HG03039 (cell line): Measurements from ENCODE around the gene TTYH3.
"Not testable (repeated sequence)": the region's sequence is repeated elsewhere in the genome, so short reads cannot be mapped to it uniquely, and the experiment has no call there.

Experiments
- ATAC-seq: cut with Tn5 transposase; IDR thresholded peaks from one replicate; pipeline ENCODE4 v1.9.1; 2021; ENCODE audit warnings: mild to moderate bottlenecking, moderate library complexity; ENCODE audit not compliant: unreplicated experiment

The TTYH3 gene

GRCh38 chr7:2631946-2632732 lies at the start of gene TTYH3:
TTYH3 (plus strand) TSS chr7:2631986; CDS start chr7:2632156, 170 bp downstream.
- ATAC-seq = peak; percentile 22

DNA sequence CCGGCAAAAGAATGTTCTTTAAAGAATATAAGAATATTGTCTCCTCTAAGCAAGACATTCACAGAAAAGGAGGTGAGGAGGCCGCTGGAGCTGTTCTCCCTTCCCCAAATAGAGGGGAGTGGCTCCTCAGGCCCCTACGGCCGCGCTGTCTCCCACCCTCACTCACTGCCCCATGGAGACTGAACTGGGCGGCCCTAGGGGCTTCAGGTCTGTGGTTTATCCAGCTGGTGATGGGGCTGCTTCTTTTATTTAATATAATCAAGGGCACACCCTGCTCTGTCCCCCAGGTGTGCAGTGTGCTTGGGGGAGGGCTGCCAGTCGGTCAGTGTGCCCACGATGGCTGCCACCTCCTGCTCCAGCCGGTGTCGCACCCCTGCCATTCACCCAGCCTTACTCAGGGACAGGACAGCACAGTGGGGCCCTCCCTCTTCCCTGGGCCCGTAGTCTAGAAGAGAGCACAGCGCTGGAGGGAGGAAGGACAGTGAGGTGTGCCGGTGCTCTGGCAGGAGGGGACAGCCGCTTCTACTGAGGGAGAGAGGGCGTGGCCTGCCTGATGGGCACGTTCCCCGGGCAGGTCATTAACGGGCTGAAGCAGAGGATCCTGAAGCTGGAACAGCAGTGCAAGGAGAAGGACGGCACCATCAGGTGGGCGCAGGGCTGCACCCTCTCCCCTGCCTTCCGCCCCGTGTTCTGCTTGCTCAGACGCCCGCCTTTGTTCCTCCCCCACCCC lies 49.6 kb upstream of the TTYH3 start:
- no peak for ATAC-seq

- ATAC-seq = no peak
Measured at GRCh38 chr7:2583798-2584580, 47.8 kb upstream of the TTYH3 start.

DNA sequence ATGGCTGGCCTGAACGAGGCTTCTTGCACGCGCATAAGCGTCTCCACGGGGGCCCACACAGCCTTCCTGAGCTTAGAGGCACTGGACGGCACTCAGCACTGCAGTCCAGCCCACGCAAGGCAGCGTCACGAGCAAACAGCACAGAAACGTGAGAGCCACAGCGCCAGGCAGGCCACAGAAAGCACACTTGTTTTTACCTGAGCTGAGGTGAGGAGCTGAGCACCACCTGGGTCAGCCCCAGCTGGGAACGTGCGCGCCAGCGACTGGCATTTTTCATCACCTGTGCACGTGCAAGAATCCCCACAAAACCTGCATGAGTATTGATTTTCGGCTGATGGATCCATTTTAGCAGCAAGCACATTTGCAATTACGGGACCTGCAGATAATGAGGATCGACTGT lies 46.3 kb upstream of the TTYH3 start:
- ATAC-seq = no peak

DNA sequence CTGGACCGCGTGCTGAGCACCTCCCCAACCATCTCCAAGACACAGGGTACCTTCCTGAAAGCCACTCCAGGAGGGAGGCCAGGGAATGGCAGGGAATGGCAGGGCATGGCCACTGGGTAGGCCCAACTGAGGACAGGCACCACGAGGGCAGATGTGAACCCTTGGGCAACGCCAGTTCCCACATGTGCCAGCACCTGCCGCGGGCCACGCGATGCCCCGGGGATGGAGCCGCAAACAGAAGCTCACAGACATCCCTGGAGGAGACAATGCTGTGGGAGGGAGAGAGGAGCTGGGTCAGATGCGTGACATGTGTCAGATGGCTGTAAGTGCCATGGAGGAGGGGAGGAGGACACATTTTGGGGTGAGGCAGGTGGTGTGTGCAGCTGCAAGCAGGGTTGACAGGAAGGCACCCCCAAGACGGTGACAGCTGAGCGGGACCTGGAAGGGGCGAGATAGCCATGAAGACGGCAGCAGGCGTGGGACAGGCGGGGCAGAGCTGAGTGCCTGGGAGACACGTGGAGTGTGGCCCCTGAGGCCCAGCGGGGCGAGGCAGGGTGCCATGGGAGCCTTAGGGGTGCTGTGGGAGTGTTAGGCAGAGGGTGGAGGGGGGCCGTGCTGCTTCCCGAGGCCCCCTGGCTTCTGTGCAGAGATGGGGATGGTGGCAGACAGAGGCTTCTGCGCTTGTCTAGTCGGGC lies 45.3 kb upstream of the TTYH3 start:
- ATAC-seq = no peak

GRCh38 chr7:2587134-2587533 lies 44.7 kb upstream of the TTYH3 start:
- no peak for ATAC-seq

GRCh38 chr7:2587778-2588177 lies 44.0 kb upstream of the TTYH3 start:
- no peak for ATAC-seq

- no peak for ATAC-seq
Measured at GRCh38 chr7:2589341-2589740, 42.4 kb upstream of the TTYH3 start.

GRCh38 chr7:2589941-2590340 lies 41.8 kb upstream of the TTYH3 start:
- not testable (repeated sequence) for ATAC-seq

- no peak for ATAC-seq
Measured at GRCh38 chr7:2592375-2592865, 39.4 kb upstream of the TTYH3 start.

DNA sequence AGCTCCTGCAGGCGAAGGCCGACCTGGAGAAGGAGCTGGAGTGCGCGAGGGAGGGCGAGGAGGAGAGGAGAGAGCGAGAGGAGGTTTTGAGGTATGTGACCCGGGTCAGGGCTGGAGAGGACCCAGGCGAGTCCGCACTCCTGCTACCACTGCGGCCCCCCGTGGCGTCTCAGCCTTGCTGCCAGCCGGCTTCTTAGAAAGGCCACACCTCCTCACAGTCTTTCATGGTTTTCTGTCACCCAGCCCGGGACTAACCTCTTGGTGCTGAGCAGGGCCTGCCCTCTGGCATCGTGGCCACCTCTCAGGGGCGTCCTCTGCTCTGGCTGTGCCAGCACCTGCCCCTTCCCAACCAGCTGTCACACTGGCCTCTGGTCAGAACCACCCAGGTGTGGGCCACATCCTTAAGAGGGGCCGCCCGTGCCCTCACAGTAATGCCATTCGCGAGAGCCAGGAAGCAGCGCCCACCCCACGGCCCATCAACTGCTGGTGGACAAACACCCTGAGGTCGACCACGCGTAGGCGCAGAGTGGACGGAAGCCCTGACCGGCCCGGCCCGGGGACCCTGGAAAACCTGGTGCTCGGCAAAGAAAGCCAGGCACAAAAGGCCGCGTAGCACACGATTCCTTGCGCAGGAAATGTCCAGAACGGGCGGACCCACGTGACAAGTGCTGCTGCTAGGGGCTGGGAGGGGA lies 38.6 kb upstream of the TTYH3 start:
- no peak for ATAC-seq

DNA sequence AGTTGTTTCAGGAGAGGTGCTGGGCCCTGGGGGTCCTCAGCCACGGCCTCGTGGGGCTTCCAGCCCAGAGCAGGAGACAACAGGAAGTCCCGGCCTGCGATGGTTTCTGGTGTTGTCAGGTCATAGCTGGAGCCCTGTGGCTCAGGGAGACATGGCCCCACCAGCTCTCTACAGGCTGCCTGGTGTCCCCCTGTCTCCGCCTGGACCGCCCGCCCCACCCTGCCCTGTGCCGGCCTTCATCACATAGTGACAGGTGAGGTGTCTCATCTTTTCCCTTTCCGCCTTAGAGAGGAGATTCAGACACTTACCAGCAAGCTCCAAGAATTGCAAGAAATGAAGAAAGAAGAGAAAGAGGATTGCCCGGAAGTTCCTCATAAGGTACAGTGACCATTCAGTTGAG lies 37.2 kb upstream of the TTYH3 start:
- no peak for ATAC-seq

DNA sequence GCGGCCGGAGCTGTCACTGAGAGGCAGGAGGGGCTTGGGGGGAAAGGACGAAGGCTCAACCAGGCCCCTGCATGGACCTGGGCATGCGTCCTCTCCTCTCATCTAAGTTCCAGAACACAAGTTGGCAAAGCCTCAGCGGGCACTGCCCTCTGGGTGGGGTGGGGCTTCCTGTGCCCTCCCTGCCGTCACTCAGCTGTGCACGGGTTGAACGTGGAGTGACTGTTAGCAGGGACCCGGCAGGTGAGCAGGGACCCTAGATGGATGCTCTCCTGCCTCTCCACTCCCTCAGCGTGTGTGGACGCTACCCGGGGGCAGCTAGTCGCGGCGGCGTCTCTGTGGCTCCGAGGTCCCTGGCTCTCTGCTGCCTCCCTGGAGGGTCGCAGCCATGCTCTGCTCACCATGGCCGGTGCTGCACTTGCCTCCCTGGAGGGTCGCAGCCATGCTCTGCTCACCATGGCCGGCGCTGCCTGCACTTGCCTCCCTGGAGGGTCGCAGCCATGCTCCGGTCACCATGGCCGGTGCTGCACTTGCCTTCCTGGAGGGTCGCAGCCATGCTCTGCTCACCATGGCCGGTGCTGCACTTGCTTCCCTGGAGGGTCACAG lies 36.4 kb upstream of the TTYH3 start:
- no peak for ATAC-seq

GRCh38 chr7:2596464-2597272 lies 35.1 kb upstream of the TTYH3 start:
- no peak for ATAC-seq

GRCh38 chr7:2597273-2597640 lies 34.5 kb upstream of the TTYH3 start:
- ATAC-seq = no peak

DNA sequence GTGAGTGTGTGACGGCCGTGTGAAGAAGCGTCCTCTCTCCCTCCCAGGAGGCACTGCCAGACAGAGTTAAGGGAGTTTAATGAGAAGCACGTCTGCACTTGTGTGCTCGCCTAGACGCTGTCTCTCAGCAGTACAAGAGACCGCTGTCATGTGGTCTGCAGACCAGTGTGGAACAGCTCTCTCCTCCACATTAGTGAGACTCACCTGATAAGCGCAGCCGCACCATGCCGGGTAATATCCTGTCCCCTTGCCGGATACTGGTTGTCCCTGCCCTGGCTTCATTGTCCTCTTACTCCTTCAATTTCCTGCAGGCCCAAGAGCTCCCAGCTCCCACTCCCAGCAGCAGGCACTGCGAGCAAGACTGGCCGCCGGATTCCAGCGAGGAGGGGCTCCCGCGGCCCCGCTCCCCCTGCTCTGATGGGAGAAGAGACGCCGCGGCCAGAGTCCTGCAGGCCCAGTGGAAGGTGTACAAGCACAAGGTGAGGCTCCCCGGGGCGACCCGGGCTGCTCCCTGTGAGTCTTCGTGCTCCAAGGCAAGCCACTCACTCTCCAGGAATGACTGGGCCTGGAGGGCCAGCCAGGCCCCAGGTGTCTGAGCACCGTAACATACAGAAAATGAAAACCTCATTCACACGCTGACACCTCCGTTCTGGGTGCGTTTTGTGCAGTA lies 33.5 kb upstream of the TTYH3 start:
- no peak for ATAC-seq

DNA sequence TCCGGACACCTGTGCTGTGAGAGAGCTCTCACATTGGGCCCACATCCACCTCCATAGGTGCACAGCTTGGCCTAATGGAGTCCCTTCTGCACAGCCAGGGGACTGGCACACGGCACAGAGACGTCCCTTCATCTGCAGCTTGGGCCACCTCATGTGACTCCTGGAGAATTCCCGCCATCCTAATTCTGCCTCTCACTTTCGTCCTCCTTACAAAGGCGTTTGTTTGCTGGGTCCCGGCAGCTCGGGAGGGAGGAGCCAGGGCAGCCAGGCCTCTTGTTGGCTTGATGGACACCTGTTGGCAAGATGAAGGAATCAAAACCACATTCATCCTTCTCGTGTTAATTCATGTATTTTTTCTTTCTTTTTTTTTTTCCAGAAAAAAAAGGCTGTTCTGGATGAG lies 30.7 kb upstream of the TTYH3 start:
- no peak for ATAC-seq

GRCh38 chr7:2601907-2602306 lies 29.9 kb upstream of the TTYH3 start:
- ATAC-seq = no peak
